SK-N-MC (cell line): Measurements from ENCODE around the gene VWA8.
"Not testable (repeated sequence)": the region's sequence is repeated elsewhere in the genome, so short reads cannot be mapped to it uniquely, and the experiment has no call there.

Experiments used
- DNase-seq: peaks from one replicate; pipeline ENCODE4 v3.0.0-alpha.2; 2011; ENCODE audit warnings: low read depth, low spot score
- H3K27ac ChIP-seq: fragments of 200-600 bp; sonication (generic); 2 replicates; pipeline ENCODE4 v1.5.1; 2016; ENCODE audit warnings: mixed run types
- H3K36me3 ChIP-seq: fragments of 200-600 bp; sonication (generic); 2 replicates; pipeline ENCODE4 v1.6.1; 2017; ENCODE audit warnings: antibody characterized with exemption, low read length, mixed read lengths; ENCODE audit not compliant: insufficient read depth
- H3K4me3 ChIP-seq: fragments of 200-600 bp; sonication (generic); 2 replicates; pipeline ENCODE4 v1.5.1; 2016
- H3K9ac ChIP-seq: fragments of 200-600 bp; sonication (generic); 2 replicates; pipeline ENCODE4 v1.8.0; 2017; ENCODE audit warnings: mixed run types, mixed read lengths; ENCODE audit not compliant: insufficient read length
- H3K9me3 ChIP-seq: fragments of 200-600 bp; sonication (generic); 2 replicates; pipeline ENCODE4 v1.6.1; 2017; ENCODE audit warnings: low read depth, mild to moderate bottlenecking, antibody characterized with exemption, low read length, moderate library complexity, mixed read lengths
- EZH2 ChIP-seq: fragments of 200-600 bp; sonication (generic); IDR thresholded peaks from one replicate; pipeline ENCODE4 v1.6.1; 2017; ENCODE audit warnings: antibody characterized with exemption
- FOXP2 ChIP-seq: optimal IDR thresholded peaks from 2 replicates; pipeline ENCODE3; 2011; ENCODE audit warnings: mild to moderate bottlenecking, moderate library complexity; ENCODE audit not compliant: insufficient read depth; ENCODE audit errors: extremely low read length, control extremely low read depth
- POLR2AphosphoS5 ChIP-seq: IDR thresholded peaks from 2 replicates; pipeline ENCODE4 v1.6.1; 2012; ENCODE audit warnings: mild to moderate bottlenecking, low read depth, low read length, borderline replicate concordance

The VWA8 gene

DNA sequence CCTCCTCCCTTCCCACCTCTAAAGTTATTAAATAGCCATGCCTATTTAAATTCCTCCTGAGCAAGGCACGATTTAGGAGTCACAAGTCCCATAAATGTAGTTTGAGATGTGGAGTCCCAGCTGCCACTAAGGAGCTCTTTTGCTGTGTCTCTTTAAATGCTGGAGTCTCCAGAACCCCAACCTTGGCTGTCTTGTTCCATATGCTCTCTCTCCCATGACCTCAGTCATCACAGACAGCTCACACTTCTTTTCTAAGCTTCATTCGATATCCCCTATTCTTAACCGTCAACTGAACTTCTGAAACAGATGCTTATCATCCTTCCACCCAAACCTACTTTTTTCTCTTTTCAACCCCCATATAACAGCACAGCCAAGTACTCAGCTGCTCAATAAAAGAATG, 197.1 kb downstream of the VWA8 start:
- no peak overlapping the region for H3K9ac ChIP-seq
- no peaks in the 10 kb centered on the region for H3K9me3 ChIP-seq
- DNase-seq, result no peak
- no peak for TF ChIP-seq POLR2AphosphoS5
- TF ChIP-seq EZH2, result no peak
- no peak for TF ChIP-seq FOXP2
- H3K27ac ChIP-seq, result no peak overlapping the region
- H3K36me3 ChIP-seq, result peaks cover 14% of the 10 kb centered on the region
- no peak overlapping the region for H3K4me3 ChIP-seq

DNA sequence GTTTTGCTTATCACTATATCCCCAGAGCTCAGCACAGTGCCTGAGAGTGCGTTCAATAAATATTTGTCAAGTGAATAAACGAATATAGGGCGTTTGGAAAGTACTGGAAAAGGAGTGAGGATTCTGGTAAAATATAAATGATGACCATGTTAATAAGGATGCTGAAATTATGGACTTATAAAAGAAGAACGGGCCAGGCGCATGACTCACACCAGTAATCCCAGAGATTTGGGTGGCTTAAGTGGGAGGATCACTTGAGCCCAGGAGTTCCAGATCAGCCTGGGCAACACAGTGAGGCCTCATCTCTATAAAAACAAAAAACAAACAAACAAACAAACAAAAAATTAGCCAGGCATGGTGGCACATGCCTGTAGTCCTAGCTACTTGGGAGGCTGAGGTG, 198.1 kb downstream of the VWA8 start:
- TF ChIP-seq FOXP2, result no peak
- TF ChIP-seq EZH2, result no peak
- TF ChIP-seq POLR2AphosphoS5, result no peak
- no peak for DNase-seq
- Histone ChIP-seq H3K27ac (no peak overlapping the region), H3K9ac (no peak overlapping the region), H3K36me3 (peaks cover 17% of the 10 kb centered on the region), H3K4me3 (no peak overlapping the region), H3K9me3 (no peaks in the 10 kb centered on the region)

DNA sequence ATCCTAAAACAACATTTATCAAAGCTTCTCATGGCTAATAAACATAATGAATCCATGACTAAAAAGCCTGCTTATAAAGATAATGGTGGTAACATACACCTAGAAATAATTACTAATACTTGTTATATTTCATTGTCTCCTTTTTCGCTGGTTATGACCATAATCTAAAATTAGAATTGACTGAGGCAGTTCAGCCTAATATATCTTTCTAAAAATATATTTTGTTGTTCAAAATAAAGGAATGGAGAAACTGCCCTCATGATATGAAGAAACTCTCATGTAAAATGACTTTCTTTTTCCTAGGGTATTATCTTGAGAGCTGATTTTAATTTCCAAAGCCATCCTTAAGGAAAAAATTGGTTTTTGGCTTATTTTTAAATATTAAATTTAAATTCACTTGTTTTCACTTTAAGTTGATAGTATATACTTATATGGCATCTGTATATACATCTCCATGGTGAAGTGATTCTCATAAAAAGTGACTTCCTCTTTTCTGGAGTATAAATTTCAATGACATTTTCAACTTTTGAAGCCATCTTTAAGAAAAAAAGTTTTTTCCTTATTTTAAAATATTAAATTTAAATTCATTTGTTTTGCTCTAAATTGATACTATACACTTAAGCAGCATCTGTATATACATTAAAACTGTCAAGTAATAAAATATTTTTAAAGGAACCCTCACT, 204.6 kb downstream of the VWA8 start:
- DNase-seq, result no peak
- TF ChIP-seq EZH2 (no peak), POLR2AphosphoS5 (no peak), FOXP2 (no peak)

DNA sequence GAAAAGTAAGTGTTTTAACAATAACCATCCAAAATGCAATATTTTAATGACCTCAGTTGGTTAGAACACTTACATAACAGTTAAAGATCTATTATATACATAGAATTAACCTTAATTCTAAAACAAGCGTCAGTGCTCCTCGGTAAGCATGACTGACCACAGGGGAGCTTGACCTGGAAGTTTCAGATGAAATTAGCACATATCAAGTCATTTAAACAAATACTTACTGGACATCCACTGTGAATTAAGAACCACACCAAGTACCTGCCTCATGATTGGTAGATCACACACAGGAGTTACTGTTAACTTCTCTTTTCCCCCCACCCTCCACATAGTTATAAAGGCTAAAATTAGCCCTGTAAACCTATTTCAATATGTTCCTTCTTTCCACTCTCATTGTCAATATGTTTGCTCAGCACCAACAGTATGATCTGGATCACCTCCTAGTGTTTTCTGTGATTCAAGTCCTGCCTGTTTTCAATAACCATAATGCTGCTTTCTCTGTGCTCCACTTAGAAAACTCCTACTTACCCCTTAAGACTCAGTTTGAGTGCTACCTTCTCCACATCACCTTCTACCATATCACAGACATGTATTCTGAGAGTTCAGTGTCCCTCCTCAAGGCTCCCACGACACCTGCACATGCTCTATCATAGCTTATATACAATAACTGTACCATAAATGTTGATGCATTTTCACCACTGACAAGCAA, 209.0 kb downstream of the VWA8 start:
- TF ChIP-seq FOXP2 (no peak), POLR2AphosphoS5 (no peak), EZH2 (no peak)
- no peak overlapping the region for H3K4me3 ChIP-seq
- H3K9ac ChIP-seq, result no peak overlapping the region
- DNase-seq, result no peak
- no peak overlapping the region for H3K27ac ChIP-seq
- H3K9me3 ChIP-seq, result no peaks in the 10 kb centered on the region
- no peaks in the 10 kb centered on the region; the same call in 1 of the 2 replicates for H3K36me3 ChIP-seq

More for the DNA sequence above, 204.6 kb downstream of the VWA8 start:
- Histone ChIP-seq H3K36me3 (peaks cover 17% of the 10 kb centered on the region), H3K27ac (no peak overlapping the region), H3K4me3 (no peak overlapping the region), H3K9me3 (no peaks in the 10 kb centered on the region), H3K9ac (no peak overlapping the region)

DNA sequence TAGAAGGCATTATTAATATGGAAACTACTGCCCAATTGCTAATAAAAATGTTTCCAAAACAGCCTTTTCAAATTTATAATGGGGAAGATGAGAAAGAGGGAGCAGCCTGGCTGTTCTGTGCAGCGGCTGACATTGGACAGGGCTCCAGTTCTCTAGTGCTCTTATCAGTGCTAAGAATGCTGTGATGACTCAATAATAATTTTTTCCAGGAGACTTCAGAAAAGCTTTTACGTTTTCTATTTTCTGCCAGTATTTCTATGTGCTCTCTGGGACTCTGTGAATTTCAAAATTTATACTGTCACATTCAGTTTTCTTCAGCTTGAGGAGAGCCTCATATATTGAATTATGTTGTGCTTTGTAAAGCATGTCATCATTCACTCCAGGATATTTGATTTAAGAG, 209.6 kb downstream of the VWA8 start:
- Histone ChIP-seq H3K9ac (no peak overlapping the region), H3K27ac (no peak overlapping the region), H3K4me3 (no peak overlapping the region), H3K36me3 (peaks cover 4% of the 10 kb centered on the region; the same call in 1 of the 2 replicates), H3K9me3 (no peaks in the 10 kb centered on the region)
- no peak for DNase-seq
- no peak for TF ChIP-seq FOXP2
- TF ChIP-seq POLR2AphosphoS5, result no peak
- no peak for TF ChIP-seq EZH2

DNA sequence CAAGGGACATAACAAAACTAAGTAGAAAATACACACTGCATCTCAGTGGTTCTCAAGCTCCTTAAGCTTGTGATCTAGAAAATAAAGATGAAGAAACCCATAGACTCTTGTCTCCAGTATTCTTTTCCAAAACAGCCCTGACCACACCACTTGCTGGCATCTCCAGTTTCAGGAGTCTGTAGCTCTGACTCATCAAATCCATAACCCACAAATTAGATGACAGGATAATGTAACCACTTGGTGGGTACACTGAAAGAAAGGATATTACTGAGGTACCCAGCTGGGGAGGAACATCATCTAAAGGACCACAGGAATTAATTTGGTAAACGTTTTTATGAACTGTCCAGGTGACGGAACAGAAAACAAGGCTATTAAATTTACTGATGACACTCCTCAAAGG, 214.7 kb downstream of the VWA8 start:
- no peaks in the 10 kb centered on the region for H3K9me3 ChIP-seq
- TF ChIP-seq EZH2 (no peak), FOXP2 (no peak), POLR2AphosphoS5 (no peak)
- H3K27ac ChIP-seq, result no peak overlapping the region
- peaks cover 5% of the 10 kb centered on the region; the same call in 1 of the 2 replicates for H3K36me3 ChIP-seq
- no peak overlapping the region for H3K9ac ChIP-seq
- H3K4me3 ChIP-seq, result no peak overlapping the region
- no peak for DNase-seq

DNA sequence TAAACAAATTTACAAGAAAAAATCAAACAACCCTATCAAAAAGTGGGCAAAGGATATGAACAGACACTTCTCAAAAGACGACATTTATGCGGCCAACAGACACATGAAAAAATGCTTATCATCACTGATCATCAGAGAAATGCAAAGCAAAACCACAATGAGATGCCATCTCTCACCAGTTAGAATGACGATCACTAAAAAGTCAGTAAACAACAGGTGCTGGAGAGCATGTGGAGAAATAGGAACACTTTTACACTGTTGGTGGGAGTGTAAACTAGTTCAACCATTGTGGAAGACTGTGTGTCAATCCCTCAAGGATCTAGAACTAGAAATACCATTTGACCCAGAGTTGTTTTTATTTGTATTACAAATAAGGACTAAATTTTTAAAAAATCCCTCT, 215.4 kb downstream of the VWA8 start:
- not testable (repeated sequence) for H3K36me3 ChIP-seq, H3K9ac ChIP-seq, H3K9me3 ChIP-seq, H3K4me3 ChIP-seq, H3K27ac ChIP-seq, DNase-seq

DNA sequence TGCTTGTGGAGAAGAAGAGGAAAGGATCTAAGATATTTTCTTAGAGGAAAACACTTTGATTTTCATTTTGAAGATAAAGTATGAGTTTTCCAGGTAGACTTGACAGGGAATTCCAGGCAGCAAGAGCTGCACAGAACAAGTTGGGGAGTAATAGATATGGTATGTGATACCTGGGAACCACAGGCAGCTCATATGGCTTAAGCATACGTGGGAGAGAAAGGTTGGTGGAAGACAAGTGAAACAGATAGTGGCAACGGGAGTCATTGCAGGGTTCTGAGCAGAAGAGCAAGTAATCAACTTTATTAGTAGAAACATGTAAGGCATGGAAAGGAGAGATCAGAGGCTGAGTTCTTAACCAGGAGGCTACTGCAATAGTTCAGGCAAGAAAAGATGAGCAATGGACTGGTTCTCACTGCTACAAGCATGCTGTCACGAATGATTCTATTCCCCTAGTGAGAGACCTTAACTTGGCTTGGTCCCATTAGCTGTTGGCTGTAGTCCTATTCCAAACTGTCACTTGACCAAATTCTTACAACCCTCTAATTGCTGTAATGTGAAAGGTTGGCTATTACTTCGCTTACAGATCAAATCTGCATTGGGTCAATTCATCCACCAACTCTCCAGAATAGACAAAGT, 217.9 kb downstream of the VWA8 start:
- DNase-seq, result no peak
- Histone ChIP-seq H3K27ac (no peak overlapping the region), H3K36me3 (peaks cover 5% of the 10 kb centered on the region; the same call in 1 of the 2 replicates), H3K4me3 (no peak overlapping the region), H3K9ac (no peak overlapping the region), H3K9me3 (no peaks in the 10 kb centered on the region)
- TF ChIP-seq POLR2AphosphoS5 (no peak), EZH2 (no peak), FOXP2 (no peak)
